ENCODE results near the gene FAM72A. TPM values are rescaled to one million over a fixed set of nuclear protein-coding genes. Genes with fewer than 3 reads are reported as not detected.
"Not testable (repeated sequence)": the region's sequence is repeated elsewhere in the genome, so short reads cannot be mapped to it uniquely, and the experiment has no call there.

FAM72A gene
- total RNA-seq, 1 experiment from 2014 or later = 29.0 TPM

GRCh38 chr1:206219514-206220331 is 17.1 kb upstream of the FAM72A start:
- not testable (repeated sequence) for H2AFZ ChIP-seq (ENCODE audit: low read length); H3K27me3 ChIP-seq (ENCODE audit: low read length); DNase-seq; H3K79me2 ChIP-seq (ENCODE audit: low read length); H3K4me1 ChIP-seq (ENCODE audit: low read length); H3K36me3 ChIP-seq (ENCODE audit: insufficient read depth, low read length); H3K27ac ChIP-seq (ENCODE audit: low read length); H3K9ac ChIP-seq (ENCODE audit: low read length); H3K9me2 ChIP-seq (replicated peaks; ENCODE audit: insufficient read depth, low read length); H3K4me3 ChIP-seq (ENCODE audit: low read length); H3K9me3 ChIP-seq (ENCODE audit: low read length); H3K4me2 ChIP-seq (ENCODE audit: low read depth, low read length, poor library complexity, severe bottlenecking); H4K20me1 ChIP-seq (ENCODE audit: insufficient read depth, low read depth, low read length)

- not testable (repeated sequence) for H4K20me1 ChIP-seq (ENCODE audit: insufficient read depth, low read depth, low read length); H2AFZ ChIP-seq (ENCODE audit: low read length); H3K27me3 ChIP-seq (ENCODE audit: low read length); H3K9me3 ChIP-seq (ENCODE audit: low read length); H3K9ac ChIP-seq (ENCODE audit: low read length); DNase-seq; H3K4me1 ChIP-seq (ENCODE audit: low read length); H3K9me2 ChIP-seq (replicated peaks; ENCODE audit: insufficient read depth, low read length); H3K4me3 ChIP-seq (ENCODE audit: low read length); H3K27ac ChIP-seq (ENCODE audit: low read length); H3K4me2 ChIP-seq (ENCODE audit: low read depth, low read length, poor library complexity, severe bottlenecking); H3K79me2 ChIP-seq (ENCODE audit: low read length); H3K36me3 ChIP-seq (ENCODE audit: insufficient read depth, low read length)
Measured at GRCh38 chr1:206218765-206219164, 16.1 kb upstream of the FAM72A start.

DNA sequence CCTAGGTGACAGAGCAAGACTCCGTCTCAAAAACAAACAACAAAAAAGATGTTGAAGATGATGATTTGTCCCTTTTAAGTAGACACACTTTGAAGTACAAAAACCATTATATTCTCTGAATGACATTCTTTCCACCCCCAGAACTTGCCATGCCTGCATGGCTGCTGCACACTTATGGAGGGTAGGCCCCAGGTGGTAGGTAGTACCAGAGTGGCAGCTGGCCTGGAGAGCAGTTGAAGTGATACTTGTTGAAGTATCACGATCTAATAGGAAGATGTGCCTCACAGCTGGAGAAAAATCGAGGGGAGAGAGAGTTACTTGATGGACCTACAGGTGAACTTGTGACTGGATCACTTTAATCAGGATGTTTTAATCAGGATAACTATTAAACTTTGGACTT is 15.6 kb upstream of the FAM72A start:
- not testable (repeated sequence) for H3K9ac ChIP-seq (ENCODE audit: low read length); H4K20me1 ChIP-seq (ENCODE audit: insufficient read depth, low read depth, low read length); H3K27me3 ChIP-seq (ENCODE audit: low read length); H2AFZ ChIP-seq (ENCODE audit: low read length); H3K9me2 ChIP-seq (replicated peaks; ENCODE audit: insufficient read depth, low read length); H3K36me3 ChIP-seq (ENCODE audit: insufficient read depth, low read length); H3K79me2 ChIP-seq (ENCODE audit: low read length); H3K27ac ChIP-seq (ENCODE audit: low read length); H3K9me3 ChIP-seq (ENCODE audit: low read length); H3K4me3 ChIP-seq (ENCODE audit: low read length); H3K4me2 ChIP-seq (ENCODE audit: low read depth, low read length, poor library complexity, severe bottlenecking); DNase-seq; H3K4me1 ChIP-seq (ENCODE audit: low read length)

DNA sequence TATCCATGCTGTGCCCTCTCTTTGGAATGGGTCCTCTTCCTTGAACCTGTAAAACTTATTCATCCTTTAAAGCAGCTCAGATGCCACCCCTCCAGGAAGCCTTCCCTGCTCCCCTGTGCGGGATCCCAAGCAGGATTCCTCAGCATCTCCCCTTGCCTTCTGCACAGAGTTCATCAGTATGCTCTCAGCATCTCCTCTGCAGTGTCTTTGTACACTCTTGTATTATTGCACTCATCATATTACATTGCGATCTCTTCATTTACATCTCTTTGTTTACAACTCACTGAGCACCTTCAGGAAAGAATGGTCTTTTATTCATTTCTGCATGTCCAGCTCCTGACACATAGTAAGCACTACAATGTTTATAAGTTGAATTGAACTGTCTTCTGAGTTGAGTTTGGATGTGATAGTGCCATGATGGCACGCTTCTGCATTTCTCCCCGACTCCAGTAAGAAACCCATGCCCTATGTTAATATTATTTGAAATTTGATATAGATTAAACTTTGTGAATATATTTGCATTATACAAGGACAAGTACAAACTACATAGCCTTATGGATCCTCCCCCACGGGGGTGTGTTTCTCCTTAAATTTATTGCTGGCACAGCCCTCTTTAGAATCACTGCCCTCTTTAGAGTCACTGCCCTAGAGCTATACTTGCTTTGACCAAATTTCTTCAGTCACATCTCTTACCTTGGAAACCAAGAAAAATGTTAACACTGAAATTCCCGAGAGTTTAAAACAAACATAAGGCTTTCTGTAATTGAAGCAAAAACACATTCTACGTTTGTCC is 13.2 kb upstream of the FAM72A start:
- not testable (repeated sequence) for H3K79me2 ChIP-seq (ENCODE audit: low read length); H3K9me2 ChIP-seq (replicated peaks; ENCODE audit: insufficient read depth, low read length); H2AFZ ChIP-seq (ENCODE audit: low read length); H3K27me3 ChIP-seq (ENCODE audit: low read length); H3K9me3 ChIP-seq (ENCODE audit: low read length); H3K9ac ChIP-seq (ENCODE audit: low read length); H4K20me1 ChIP-seq (ENCODE audit: insufficient read depth, low read depth, low read length); H3K4me1 ChIP-seq (ENCODE audit: low read length); H3K36me3 ChIP-seq (ENCODE audit: insufficient read depth, low read length); H3K4me2 ChIP-seq (ENCODE audit: low read depth, low read length, poor library complexity, severe bottlenecking); H3K4me3 ChIP-seq (ENCODE audit: low read length)
- 0 out of 2 replicates have a peak overlapping the region, but pooled peaks have one; percentile 13 for H3K27ac ChIP-seq (ENCODE audit: low read length)
- peak; percentile 28 for DNase-seq

DNA sequence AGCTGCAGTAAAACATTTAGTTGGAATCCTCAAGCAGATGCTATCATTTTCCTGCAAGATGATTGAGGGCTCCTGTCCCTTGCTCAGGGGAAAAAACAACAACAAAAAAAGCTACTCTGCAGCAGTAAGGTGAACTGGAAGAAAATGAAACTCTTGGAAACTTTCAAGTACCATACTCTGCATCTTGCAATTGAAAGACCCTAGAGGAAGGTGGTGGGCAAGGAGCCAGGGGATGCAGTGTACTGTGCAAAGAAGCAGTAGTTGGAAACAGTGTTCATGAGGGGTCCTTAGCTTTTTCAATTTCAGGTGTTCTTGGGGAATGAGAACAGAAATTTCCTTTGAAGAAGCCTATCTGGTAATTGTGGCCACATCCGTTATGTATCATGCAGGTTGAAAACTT is 8.2 kb upstream of the FAM72A start:
- H4K20me1 ChIP-seq (ENCODE audit: insufficient read depth, low read depth, low read length); H3K4me3 ChIP-seq (ENCODE audit: low read length); H3K36me3 ChIP-seq (ENCODE audit: insufficient read depth, low read length); H2AFZ ChIP-seq (ENCODE audit: low read length); H3K27me3 ChIP-seq (ENCODE audit: low read length); H3K4me1 ChIP-seq (ENCODE audit: low read length); H3K9me2 ChIP-seq (replicated peaks; ENCODE audit: insufficient read depth, low read length); H3K4me2 ChIP-seq (ENCODE audit: low read depth, low read length, poor library complexity, severe bottlenecking); H3K9ac ChIP-seq (ENCODE audit: low read length); H3K27ac ChIP-seq (ENCODE audit: low read length); H3K9me3 ChIP-seq (ENCODE audit: low read length): not testable (repeated sequence)
- peaks cover 11% of the 10 kb centered on the region; the same call in 1 of the 2 replicates for H3K79me2 ChIP-seq (ENCODE audit: low read length)
- peak; percentile 27 for DNase-seq

DNA sequence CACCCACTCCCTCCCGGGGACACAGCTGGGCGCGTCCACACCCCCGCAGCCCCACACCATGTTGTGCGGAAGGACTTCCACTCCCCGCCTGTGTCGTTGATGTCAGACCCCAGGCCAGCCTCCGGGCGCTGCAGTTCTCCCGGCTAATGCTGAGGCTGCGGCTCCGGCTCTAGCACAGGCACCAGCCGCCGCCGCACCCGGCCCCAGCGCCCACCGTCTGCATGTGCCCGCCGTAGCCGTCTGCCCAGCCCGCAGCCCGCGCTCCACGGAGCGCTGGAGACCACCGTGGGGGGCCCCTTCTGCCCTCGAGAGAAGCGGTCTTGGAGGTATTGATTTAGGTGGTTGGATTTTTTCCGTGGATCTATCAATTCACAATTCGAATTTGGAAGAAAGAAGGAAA is 2.9 kb upstream of the FAM72A start:
- H3K79me2 ChIP-seq (ENCODE audit: low read length); H3K27me3 ChIP-seq (ENCODE audit: low read length); H3K9me2 ChIP-seq (replicated peaks; ENCODE audit: insufficient read depth, low read length); DNase-seq; H4K20me1 ChIP-seq (ENCODE audit: insufficient read depth, low read depth, low read length); H3K9me3 ChIP-seq (ENCODE audit: low read length); H3K36me3 ChIP-seq (ENCODE audit: insufficient read depth, low read length); H2AFZ ChIP-seq (ENCODE audit: low read length); H3K4me1 ChIP-seq (ENCODE audit: low read length); H3K27ac ChIP-seq (ENCODE audit: low read length): not testable (repeated sequence)
- Histone ChIP-seq H3K4me2 (ENCODE audit: low read depth, low read length, poor library complexity, severe bottlenecking) (peak overlapping the region; percentile 32), H3K9ac (ENCODE audit: low read length) (peak overlapping the region; percentile 37; the same call in 1 of the 2 replicates), H3K4me3 (ENCODE audit: low read length) (peak overlapping the region; percentile 40)

DNA sequence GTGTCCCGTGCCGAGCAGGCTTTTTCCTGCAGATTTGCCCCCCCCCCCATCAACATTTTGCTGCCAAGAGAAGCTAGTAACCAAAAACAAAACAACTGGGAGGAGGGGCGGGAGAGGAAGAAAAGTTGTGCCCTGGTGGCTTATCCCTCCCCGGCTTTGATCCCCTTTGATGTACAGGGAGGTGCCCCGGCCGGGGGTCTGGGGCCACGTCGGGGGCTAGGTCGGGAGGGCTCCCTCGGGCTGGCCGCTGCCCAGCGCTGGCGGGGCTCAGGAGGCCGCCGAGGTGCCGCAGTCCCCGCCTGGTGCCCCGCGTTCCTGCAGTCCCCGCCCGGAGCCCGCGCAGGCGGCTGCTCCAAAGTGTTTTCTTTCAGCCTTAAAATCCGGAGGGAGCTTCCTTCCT is 2.2 kb upstream of the FAM72A start:
- not testable (repeated sequence) for H3K4me1 ChIP-seq (ENCODE audit: low read length); H3K27me3 ChIP-seq (ENCODE audit: low read length); H3K9me2 ChIP-seq (replicated peaks; ENCODE audit: insufficient read depth, low read length); H2AFZ ChIP-seq (ENCODE audit: low read length); H3K79me2 ChIP-seq (ENCODE audit: low read length); H4K20me1 ChIP-seq (ENCODE audit: insufficient read depth, low read depth, low read length); H3K9me3 ChIP-seq (ENCODE audit: low read length); H3K36me3 ChIP-seq (ENCODE audit: insufficient read depth, low read length)
- Histone ChIP-seq H3K9ac (ENCODE audit: low read length) (peak overlapping the region; percentile 65), H3K27ac (ENCODE audit: low read length) (0 out of 2 replicates have a peak overlapping the region, but pooled peaks have one; percentile 49), H3K4me2 (ENCODE audit: low read depth, low read length, poor library complexity, severe bottlenecking) (peak overlapping the region; percentile 42), H3K4me3 (ENCODE audit: low read length) (peak overlapping the region; percentile 64)
- DNase-seq = peak; percentile 34

- H3K4me1 ChIP-seq (ENCODE audit: low read length) = not testable (repeated sequence)
Measured at GRCh38 chr1:206204159-206204511, 1.5 kb upstream of the FAM72A start.

More at GRCh38 chr1:206204159-206204511, 1.5 kb upstream of the FAM72A start:
- not testable (repeated sequence) for H3K4me2 ChIP-seq (ENCODE audit: low read depth, low read length, poor library complexity, severe bottlenecking); H3K9me2 ChIP-seq (replicated peaks; ENCODE audit: insufficient read depth, low read length); DNase-seq; H3K27me3 ChIP-seq (ENCODE audit: low read length); H3K79me2 ChIP-seq (ENCODE audit: low read length); H3K9me3 ChIP-seq (ENCODE audit: low read length); H3K27ac ChIP-seq (ENCODE audit: low read length); H4K20me1 ChIP-seq (ENCODE audit: insufficient read depth, low read depth, low read length); H3K36me3 ChIP-seq (ENCODE audit: insufficient read depth, low read length); H2AFZ ChIP-seq (ENCODE audit: low read length)
- H3K4me3 ChIP-seq (ENCODE audit: low read length) = peak overlapping the region; percentile 50; the same call in 1 of the 2 replicates
- H3K9ac ChIP-seq (ENCODE audit: low read length) = peak overlapping the region; percentile 55; the same call in 1 of the 2 replicates

Measured in Karpas-422 (cell line).